NCI-H82 treated with DMSO at 0.1 percent for 48 hours (cell line): ENCODE results near the gene ABHD6.

Experiments
- DNase-seq: peaks from one replicate; lab custom pipeline; 2025; ENCODE audit not compliant: unreplicated experiment; lab: John Stamatoyannopoulos, UW

The ABHD6 gene

DNA sequence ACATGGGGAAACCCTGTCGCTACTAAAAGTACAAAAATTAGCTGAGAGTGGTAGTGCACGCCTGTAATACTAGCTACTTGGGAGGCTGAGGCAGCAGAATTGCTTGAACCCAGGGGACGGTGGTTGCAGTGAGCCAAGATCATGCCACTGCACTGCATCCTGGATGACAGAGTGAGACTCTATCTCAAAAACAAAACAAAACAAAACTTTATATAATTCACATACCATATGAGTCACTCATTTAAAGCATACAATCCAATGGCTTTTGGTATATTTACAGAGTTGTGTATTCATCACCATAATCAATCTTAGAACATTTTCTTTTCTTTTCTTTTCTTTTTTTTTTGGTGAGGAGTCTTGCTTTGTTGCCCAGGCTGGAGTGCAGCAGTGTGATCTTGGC, 103.8 kb downstream of the ABHD6 start:
- no peak for DNase-seq

DNA sequence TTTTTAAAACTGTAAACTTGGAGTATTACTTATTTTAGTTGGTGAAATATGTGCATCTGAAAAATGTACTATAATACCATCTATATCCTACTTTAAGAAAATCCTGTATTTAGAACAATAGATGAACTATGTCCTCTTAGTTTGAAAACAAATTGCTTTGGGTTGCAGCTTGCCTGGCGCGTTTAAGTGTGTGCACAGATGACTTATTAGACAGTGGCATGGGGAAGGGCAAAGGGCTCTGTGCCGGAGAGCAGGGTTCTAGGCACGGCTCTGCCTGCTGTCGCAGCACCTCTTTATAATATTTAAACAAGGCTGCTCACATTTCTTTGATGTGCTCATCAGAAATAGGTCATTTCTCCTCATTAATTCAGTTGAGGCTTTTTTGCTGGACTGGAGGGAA, 105.1 kb downstream of the ABHD6 start:
- no peak for DNase-seq
